CD4-positive, alpha-beta memory T cell (primary cell): ENCODE results near the gene AARSD1. TPM values are rescaled to one million over a fixed set of nuclear protein-coding genes. Genes with fewer than 3 reads are reported as not detected.

Source experiments
- CTCF ChIA-PET: fragments of 350-600 bp; sonication (Branson Sonifier 250); formaldehyde crosslinking; loops from one replicate; lab custom pipeline; 2021; ENCODE audit warnings: inconsistent platforms; ENCODE audit not compliant: partially characterized antibody; lab: Charles Lee
- POLR2A ChIA-PET: fragments of 350-600 bp; sonication (Branson Sonifier 250); formaldehyde crosslinking; loops from one replicate; lab custom pipeline; 2021; ENCODE audit not compliant: partially characterized antibody; lab: Charles Lee
- DNase-seq, 5 donors: peaks; one replicate each; pipeline versions ENCODE4 v3.0.0 to v3.0.0-alpha.2; 2020 to 2022; ENCODE audit warnings: mixed read lengths in 1 of 5
- H3K27ac ChIP-seq: one replicate; pipeline ENCODE4 v1.7.0; 2013; ENCODE audit warnings: low read depth, low read length
- H3K27me3 ChIP-seq: 2 replicates; pipeline ENCODE4 v1.7.0; 2013; ENCODE audit warnings: mild to moderate bottlenecking, low read length, moderate library complexity; ENCODE audit not compliant: insufficient read depth
- H3K36me3 ChIP-seq: 2 replicates; pipeline ENCODE4 v1.7.0; 2013; ENCODE audit warnings: mild to moderate bottlenecking, low read length, moderate library complexity; ENCODE audit not compliant: insufficient read depth
- H3K4me1 ChIP-seq: 2 replicates; pipeline ENCODE4 v1.7.0; 2013; ENCODE audit warnings: mild to moderate bottlenecking, low read length, moderate library complexity; ENCODE audit not compliant: insufficient read depth
- H3K4me3 ChIP-seq, 2 donors: one replicate each; pipeline ENCODE4 v1.7.0; 2013; ENCODE audit warnings: low read length in 2 of 2, mild to moderate bottlenecking in 1 of 2
- H3K9me3 ChIP-seq, 2 donors: one replicate each; pipeline ENCODE4 v1.7.0; 2013; ENCODE audit warnings: low read length in 2 of 2, control low read depth in 1 of 2; ENCODE audit not compliant: control insufficient read depth in 1 of 2
- H3K27ac Mint-ChIP-seq, 7 donors: one replicate each; pipeline ENCODE4 v1.8.0; 2020 to 2021; ENCODE audit warnings: mixed read lengths in 7 of 7, mild to moderate bottlenecking in 6 of 7, inconsistent platforms in 3 of 7, moderate library complexity in 3 of 7
- H3K27me3 Mint-ChIP-seq, 2 donors: one replicate each; pipeline ENCODE4 v1.8.0; 2020 to 2021; ENCODE audit warnings: mixed read lengths in 2 of 2
- H3K36me3 Mint-ChIP-seq, 2 donors: one replicate each; pipeline ENCODE4 v1.8.0; 2020 to 2021; ENCODE audit warnings: mixed read lengths in 2 of 2, inconsistent platforms in 1 of 2, mild to moderate bottlenecking in 1 of 2
- H3K4me1 Mint-ChIP-seq, 4 donors: one replicate each; pipeline ENCODE4 v1.8.0; 2020 to 2021; ENCODE audit warnings: mixed read lengths in 4 of 4, mild to moderate bottlenecking in 1 of 4
- H3K4me3 Mint-ChIP-seq, 8 donors: one replicate each; pipeline ENCODE4 v1.8.0; 2020 to 2021; ENCODE audit warnings: mixed read lengths in 8 of 8, mild to moderate bottlenecking in 7 of 8, moderate library complexity in 6 of 8, inconsistent platforms in 3 of 8
- H3K9me3 Mint-ChIP-seq, 8 donors: one replicate each; pipeline ENCODE4 v1.8.0; 2020 to 2021; ENCODE audit warnings: mixed read lengths in 8 of 8, mild to moderate bottlenecking in 5 of 8, inconsistent platforms in 3 of 8, moderate library complexity in 1 of 8
- intact Hi-C: fragments of 100-400 bp; cut with micrococcal nuclease; formaldehyde crosslinking; loops from one replicate; pipeline ENCODE4 v1.15.1; 2023
- polyA plus RNA-seq, 2 donors: library from polyadenylated mRNA; unstranded; fragments of 300-500 nt; fragmentation: Illumina TruSeq; gene quantifications; one replicate each; pipeline ENCODE4 v1.2.3, GENCODE V29; 2021
- total RNA-seq, 2 experiments: library from RNA; stranded (reverse); gene quantifications; one replicate each; pipeline ENCODE4 v1.2.3, GENCODE V29; 2021

Gene AARSD1, protein sequence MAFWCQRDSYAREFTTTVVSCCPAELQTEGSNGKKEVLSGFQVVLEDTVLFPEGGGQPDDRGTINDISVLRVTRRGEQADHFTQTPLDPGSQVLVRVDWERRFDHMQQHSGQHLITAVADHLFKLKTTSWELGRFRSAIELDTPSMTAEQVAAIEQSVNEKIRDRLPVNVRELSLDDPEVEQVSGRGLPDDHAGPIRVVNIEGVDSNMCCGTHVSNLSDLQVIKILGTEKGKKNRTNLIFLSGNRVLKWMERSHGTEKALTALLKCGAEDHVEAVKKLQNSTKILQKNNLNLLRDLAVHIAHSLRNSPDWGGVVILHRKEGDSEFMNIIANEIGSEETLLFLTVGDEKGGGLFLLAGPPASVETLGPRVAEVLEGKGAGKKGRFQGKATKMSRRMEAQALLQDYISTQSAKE
- total RNA-seq: 10 to 100 TPM; 53.0 to 55.6 TPM
- 10 to 100 TPM; 37.7 to 42.6 TPM for polyA plus RNA-seq

DNA sequence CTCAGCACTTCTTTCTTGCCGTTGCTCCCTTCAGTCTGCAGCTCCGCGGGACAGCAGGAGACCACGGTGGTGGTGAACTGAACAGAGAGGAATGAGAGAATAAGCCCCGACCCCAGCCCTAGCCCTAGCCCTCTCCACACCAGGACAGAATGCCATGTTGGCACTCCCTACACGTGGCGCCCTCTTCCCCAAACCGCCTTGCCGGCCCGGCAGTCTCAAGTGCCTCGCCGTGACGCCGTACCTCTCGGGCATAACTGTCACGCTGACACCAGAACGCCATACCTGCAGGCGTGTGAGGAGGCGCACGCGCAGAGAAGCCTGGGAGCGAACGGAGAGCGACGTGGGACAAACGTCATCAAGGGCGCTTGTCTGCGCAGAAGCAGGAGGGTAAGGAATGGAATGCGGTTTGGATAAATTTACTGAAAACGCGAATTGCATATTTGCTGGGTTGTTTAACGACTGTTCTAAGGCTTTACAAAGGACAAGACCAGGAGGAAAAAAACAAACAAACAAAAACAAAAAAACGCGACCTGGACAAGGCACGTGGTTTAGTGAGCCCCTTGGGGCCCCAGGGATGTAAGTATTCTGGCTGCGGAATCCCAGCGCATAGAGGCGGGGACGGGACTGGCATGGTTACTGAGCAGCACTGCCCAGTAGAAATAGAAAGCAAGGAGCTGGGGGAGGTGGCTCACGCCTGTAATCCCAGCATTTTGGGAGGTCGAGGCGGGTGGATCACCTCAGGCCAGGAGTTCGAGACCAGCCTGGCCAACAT lies at the start of gene AARSD1:
AARSD1 (minus strand) TSS at position 294 of the 772 bp plus-strand sequence; CDS start at position 280, 14 bp downstream.
- CTCF ChIA-PET: interaction anchor here (0.6 to 2.4 kb wide), 3 partner anchors 34 to 439 kb away, joined by 3 to 8 read pairs (median 3); partner anchors contain the start of gene RPL27

DNA sequence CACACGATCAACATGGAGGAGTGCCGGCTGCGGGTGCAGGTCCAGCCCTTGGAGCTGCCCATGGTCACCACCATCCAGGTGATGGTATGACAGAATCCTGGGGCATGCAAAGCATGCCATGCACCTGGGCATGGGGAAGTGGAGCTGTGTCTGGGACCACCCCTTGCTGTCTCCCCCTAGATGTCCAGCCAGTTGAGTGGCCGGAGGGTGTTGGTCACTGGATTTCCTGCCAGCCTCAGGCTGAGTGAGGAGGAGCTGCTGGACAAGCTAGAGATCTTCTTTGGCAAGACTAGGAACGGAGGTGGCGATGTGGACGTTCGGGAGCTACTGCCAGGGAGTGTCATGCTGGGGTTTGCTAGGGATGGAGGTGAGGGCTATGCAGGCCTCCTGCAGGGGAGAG lies 49.0 kb upstream of the AARSD1 start:
- H3K36me3 Mint-ChIP-seq: peaks cover 6 to 42% of the 10 kb centered on the region in 2 donors
- Histone ChIP-seq H3K9me3 (no peaks in the 10 kb centered on the region), H3K27ac (no peak overlapping the region), H3K27me3 (no peaks in the 10 kb centered on the region), H3K4me3 (no peak overlapping the region), H3K4me1 (peaks cover 2% of the 10 kb centered on the region), H3K36me3 (peaks cover 23% of the 10 kb centered on the region)
- intact Hi-C loops: no loop called here
- H3K27ac Mint-ChIP-seq: peak overlapping the region in 1 of 7 donors; percentile 59
- DNase-seq: no peak
- H3K4me1 Mint-ChIP-seq: peaks cover 7 to 28% (median 13%) of the 10 kb centered on the region in 4 donors
- POLR2A ChIA-PET: interaction anchor here (1.1 to 2.6 kb wide), 2 partner anchors 9 to 11 kb away, joined by 4 to 11 read pairs; partner anchors contain the start of genes RND2 and VAT1
- no peaks in the 10 kb centered on the region for H3K9me3 Mint-ChIP-seq
- no peak overlapping the region for H3K4me3 Mint-ChIP-seq
- H3K27me3 Mint-ChIP-seq: no peaks in the 10 kb centered on the region
- CTCF ChIA-PET: no interaction called here

More for the DNA sequence above, at the start of gene AARSD1:
- peak; percentile 89 to 93 (median 89) for DNase-seq
- no peaks in the 10 kb centered on the region for H3K9me3 ChIP-seq
- peaks cover 11% of the 10 kb centered on the region for H3K4me1 ChIP-seq
- peak within 1 kb of the TSS; percentile 79 to 99 (median 98) for H3K27ac Mint-ChIP-seq
- peaks cover 15% of the 10 kb centered on the region for H3K36me3 ChIP-seq
- no peaks in the 10 kb centered on the region for H3K27me3 ChIP-seq
- peaks cover 10 to 22% (median 15%) of the 10 kb centered on the region in 4 donors for H3K4me1 Mint-ChIP-seq
- peaks cover 15 to 39% of the 10 kb centered on the region in 2 donors for H3K36me3 Mint-ChIP-seq
- H3K4me3 ChIP-seq: peak within 1 kb of the TSS; percentile 56 to 59
- POLR2A ChIA-PET: interaction anchor here (0.6 to 3.6 kb wide), 9 partner anchors 11 to 435 kb away, joined by 3 to 26 read pairs (median 3); partner anchors contain the start of genes RPL27 and RUNDC1
- peaks cover 0 to 2% (median 0%) of the 10 kb centered on the region in 8 donors for H3K9me3 Mint-ChIP-seq
- peak within 1 kb of the TSS; percentile 91 to 99 (median 97) for H3K4me3 Mint-ChIP-seq
- intact Hi-C loops: loop anchor here (1.0 to 2.0 kb wide), 2 partner anchors 16 to 34 kb away; partner anchors contain the start of genes PTGES3L, RPL27 and RUNDC1
- peak within 1 kb of the TSS; percentile 71 for H3K27ac ChIP-seq
- no peaks in the 10 kb centered on the region for H3K27me3 Mint-ChIP-seq

DNA sequence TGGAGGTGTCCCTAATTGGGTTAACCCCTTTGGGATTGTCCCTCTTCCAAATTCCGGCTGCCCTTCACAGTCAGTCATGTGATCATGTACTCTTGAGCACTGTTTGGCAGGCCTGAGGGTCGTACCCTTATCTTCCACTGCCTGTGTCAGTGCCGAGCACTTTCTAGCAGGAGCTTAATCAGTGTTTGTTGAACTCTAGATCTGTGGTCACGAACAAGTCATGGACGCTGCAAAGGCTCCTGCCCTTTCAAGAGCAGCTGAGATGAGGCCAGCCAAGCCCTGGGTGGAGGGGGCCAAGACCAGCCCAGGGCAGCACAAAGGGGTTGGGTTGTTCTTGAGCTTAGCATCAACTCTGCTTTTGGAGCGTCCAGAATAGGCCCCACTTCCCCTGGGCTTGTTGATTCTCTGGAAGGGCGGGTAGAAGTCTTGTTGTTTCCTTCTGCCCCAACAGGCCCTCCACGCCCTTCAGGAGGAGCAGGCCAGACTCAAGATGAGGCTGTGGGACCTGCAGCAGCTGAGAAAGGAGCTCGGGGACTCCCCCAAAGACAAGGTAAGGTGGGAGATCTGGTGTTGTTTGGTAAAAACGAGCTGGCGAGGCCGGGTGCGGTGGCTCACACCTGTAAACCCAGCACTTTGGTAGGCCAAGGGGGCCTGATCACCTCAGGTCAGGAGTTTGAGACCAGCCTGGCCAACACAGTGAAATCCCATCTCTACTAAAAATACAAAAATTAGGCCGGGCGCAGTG lies 47.6 kb upstream of the AARSD1 start:
- CTCF ChIA-PET: interaction anchor here (0.5 to 1.3 kb wide), 4 partner anchors 10 to 1865 kb away, joined by 3 read pairs; no protein-coding TSS in a partner anchor
- DNase-seq: no peak
- Histone ChIP-seq H3K27me3 (no peaks in the 10 kb centered on the region), H3K36me3 (peaks cover 23% of the 10 kb centered on the region), H3K9me3 (no peaks in the 10 kb centered on the region), H3K4me3 (no peak overlapping the region), H3K4me1 (peaks cover 15% of the 10 kb centered on the region), H3K27ac (no peak overlapping the region)
- no peaks in the 10 kb centered on the region for H3K9me3 Mint-ChIP-seq
- intact Hi-C loops: no loop called here
- peak overlapping the region in 3 of 7 donors; percentile 5 to 72 (median 41) for H3K27ac Mint-ChIP-seq
- peaks cover 3 to 24% (median 14%) of the 10 kb centered on the region in 4 donors for H3K4me1 Mint-ChIP-seq
- H3K4me3 Mint-ChIP-seq: no peak overlapping the region
- no peaks in the 10 kb centered on the region for H3K27me3 Mint-ChIP-seq
- POLR2A ChIA-PET: interaction anchor here (0.9 to 2.6 kb wide), 4 partner anchors 10 to 357 kb away, joined by 4 to 11 read pairs (median 6); partner anchors contain the start of genes RND2, RPL27 and VAT1
- peaks cover 6 to 42% of the 10 kb centered on the region in 2 donors for H3K36me3 Mint-ChIP-seq

DNA sequence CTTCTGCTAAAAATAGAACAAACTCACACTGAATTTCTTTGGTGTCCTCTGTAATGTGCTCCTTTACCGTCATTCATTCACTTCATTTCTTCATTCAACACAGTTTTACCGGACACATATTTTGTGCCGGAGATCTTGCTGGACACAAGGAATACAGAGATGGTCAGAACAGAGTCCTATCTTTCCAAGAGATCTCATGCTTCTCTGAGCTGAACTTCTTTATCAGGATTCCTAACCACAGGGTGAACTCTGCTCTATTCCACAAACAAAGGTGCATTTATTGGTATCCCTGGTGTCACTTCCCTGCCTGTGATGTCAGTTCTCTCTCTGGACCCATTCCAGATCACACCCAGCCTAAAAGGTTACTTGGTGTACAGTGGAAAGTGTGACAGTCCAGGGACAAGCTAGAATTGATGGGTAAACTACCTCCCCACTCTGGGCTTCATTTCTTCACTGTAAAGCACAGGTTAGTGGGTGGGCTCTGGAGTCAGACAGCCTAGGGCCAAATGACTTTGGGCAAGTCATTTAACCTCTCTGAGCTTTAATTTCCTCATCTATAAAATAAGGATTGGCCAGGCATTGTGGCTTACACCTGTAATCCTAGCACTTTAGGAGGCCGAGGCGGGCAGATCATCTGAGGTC lies 46.5 kb upstream of the AARSD1 start:
- H3K4me1 Mint-ChIP-seq: peaks cover 8 to 31% (median 20%) of the 10 kb centered on the region in 4 donors
- Histone ChIP-seq H3K27ac (no peak overlapping the region), H3K4me3 (no peak overlapping the region), H3K27me3 (no peaks in the 10 kb centered on the region), H3K36me3 (peaks cover 23% of the 10 kb centered on the region), H3K9me3 (no peaks in the 10 kb centered on the region), H3K4me1 (peaks cover 21% of the 10 kb centered on the region)
- H3K27ac Mint-ChIP-seq: peak overlapping the region in 4 of 7 donors; percentile 13 to 66 (median 48)
- DNase-seq: no peak
- intact Hi-C loops: no loop called here
- ChIA-PET CTCF (no interaction called here), POLR2A (interaction anchor here (1.8 kb wide), 1 partner anchor 13 kb away, joined by 10 read pairs; the partner anchor contains the start of gene RPL27)
- no peaks in the 10 kb centered on the region for H3K9me3 Mint-ChIP-seq
- H3K27me3 Mint-ChIP-seq: no peaks in the 10 kb centered on the region
- no peak overlapping the region for H3K4me3 Mint-ChIP-seq
- peaks cover 6 to 45% of the 10 kb centered on the region in 2 donors for H3K36me3 Mint-ChIP-seq

DNA sequence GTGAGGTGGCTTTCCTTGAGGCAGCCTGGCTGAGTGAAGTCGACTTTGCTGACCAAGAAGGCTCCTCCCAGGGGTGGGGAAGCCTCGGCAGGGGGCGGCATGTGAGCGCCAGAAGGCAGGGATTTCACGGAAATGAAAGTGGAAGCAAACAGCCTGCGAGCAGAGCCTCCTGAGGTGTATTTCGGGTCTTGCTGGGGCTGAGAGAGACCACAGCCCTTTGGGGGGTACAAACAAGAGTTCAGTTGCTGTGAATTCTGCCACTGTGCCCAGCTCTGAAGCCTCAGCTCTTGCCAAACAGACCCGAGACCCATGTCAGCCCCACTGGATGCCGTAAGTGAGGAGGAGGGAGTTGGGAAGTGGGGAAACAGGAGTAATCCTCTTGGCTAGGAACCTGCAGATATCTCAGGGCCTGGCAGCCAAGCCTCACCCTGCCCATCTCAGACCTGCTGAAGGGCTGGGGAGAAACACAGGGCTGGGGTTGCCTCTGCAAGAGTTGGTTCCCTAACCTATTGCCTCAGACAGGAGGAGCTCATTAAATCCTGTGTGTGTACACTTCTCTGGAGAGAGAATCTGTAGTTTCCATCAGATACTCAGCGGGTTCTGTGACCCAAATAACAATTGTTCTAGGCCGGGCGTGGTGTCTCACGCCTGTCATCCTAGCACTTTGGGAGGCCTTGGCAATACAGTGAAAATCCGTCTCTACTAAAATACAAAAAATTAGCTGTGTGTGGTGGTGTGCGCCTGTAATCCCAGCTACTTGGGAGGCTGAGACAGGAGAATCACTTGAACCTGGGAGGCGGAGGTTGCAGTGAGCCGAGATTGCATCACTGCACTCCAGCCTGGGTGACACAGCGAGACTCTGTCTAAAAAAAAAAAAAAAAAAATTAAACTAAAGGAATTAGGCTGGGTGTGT lies 42.6 kb upstream of the AARSD1 start, which contains the start of gene IFI35:
IFI35 (plus strand) TSS at position 146 of the 913 bp plus-strand sequence; CDS start at position 310, 164 bp downstream.
- no peaks in the 10 kb centered on the region for H3K9me3 ChIP-seq
- H3K36me3 ChIP-seq: peaks cover 9% of the 10 kb centered on the region
- Mint-ChIP-seq H3K27me3 (no peaks in the 10 kb centered on the region), H3K36me3 (peaks cover 0 to 36% of the 10 kb centered on the region in 2 donors), H3K9me3 (no peaks in the 10 kb centered on the region), H3K27ac (peak within 1 kb of the TSS; percentile 96 to 100 (median 99)), H3K4me1 (peaks cover 8 to 26% (median 17%) of the 10 kb centered on the region in 4 donors), H3K4me3 (peak within 1 kb of the TSS; percentile 100)
- H3K4me3 ChIP-seq: peak within 1 kb of the TSS; percentile 94 to 95
- H3K27me3 ChIP-seq: no peaks in the 10 kb centered on the region
- POLR2A ChIA-PET: interaction anchor here (1.0 to 3.0 kb wide), 12 partner anchors 8 to 392 kb away, joined by 3 to 41 read pairs (median 8); partner anchors contain the start of genes ARL4D, BRCA1, NBR1 and RND2
- peak; percentile 81 to 89 (median 83) for DNase-seq
- CTCF ChIA-PET: interaction anchor here (0.5 to 3.0 kb wide), 17 partner anchors 8 to 477 kb away, joined by 3 to 23 read pairs (median 4); partner anchors contain the start of genes DHX8, NBR1, RPL27 and TMEM106A
- H3K27ac ChIP-seq: peak within 1 kb of the TSS; percentile 90
- H3K4me1 ChIP-seq: peaks cover 21% of the 10 kb centered on the region
- intact Hi-C loops: loop anchor here (1.0 kb wide), 3 partner anchors 205 to 332 kb away; no protein-coding TSS in a partner anchor
